Measurements from ENCODE around the gene ACBD5.

Gene ACBD5

GRCh38 chr10:27152687-27153086, 87.9 kb downstream of the ACBD5 start:
- DNase-seq = no peak
- ATAC-seq = no peak

- no peak for DNase-seq
Measured at GRCh38 chr10:27150261-27150660, 90.3 kb downstream of the ACBD5 start.

GRCh38 chr10:27147701-27148100, 92.9 kb downstream of the ACBD5 start:
- DNase-seq = no peak

More at GRCh38 chr10:27150261-27150660, 90.3 kb downstream of the ACBD5 start:
- no peak for ATAC-seq

GRCh38 chr10:27145937-27146336, 94.7 kb downstream of the ACBD5 start:
- ATAC-seq (no peak), DNase-seq (no peak)

More at GRCh38 chr10:27147701-27148100, 92.9 kb downstream of the ACBD5 start:
- no peak for ATAC-seq
